ENCODE measurements around the gene PPP4R3A. TPM values are rescaled to one million over a fixed set of nuclear protein-coding genes. Genes with fewer than 3 reads are reported as not detected.

The PPP4R3A gene
- total and polyA plus RNA-seq, 2 of the 4 experiments (the other 2 are of a cell fraction), result 28.2 to 28.9 TPM

DNA sequence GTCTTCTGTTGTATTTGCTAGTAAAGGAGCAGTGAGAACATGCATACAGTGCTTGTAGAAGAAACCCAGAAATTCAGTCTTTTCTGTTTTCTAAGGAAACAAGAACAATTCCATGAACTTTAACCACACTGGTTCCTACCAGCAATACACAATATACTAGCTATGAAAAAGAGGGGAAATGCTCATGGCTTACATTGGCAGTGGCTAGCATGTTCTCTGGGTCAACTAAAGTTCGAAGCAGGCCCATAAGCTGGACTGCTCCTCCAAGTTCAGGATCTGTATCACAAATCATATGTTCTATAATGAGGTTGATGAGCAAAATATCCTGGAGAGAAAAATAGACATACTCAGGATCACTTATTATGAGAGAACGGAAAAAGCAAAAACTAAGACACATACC, 37.1 kb downstream of the PPP4R3A start:
- Histone ChIP-seq H3K9ac (ENCODE audit: low read depth, low read length) (no peak overlapping the region), H2AK5ac (ENCODE audit: low read depth, low read length) (no peak overlapping the region), H3K56ac (ENCODE audit: extremely low read depth, insufficient read depth, low read length) (no peak overlapping the region), H3K18ac (ENCODE audit: low read depth, low read length) (no peak overlapping the region), H4K20me1 (ENCODE audit: insufficient read depth, low read length) (peaks cover 6% of the 10 kb centered on the region; the same call in 1 of the 2 replicates), H3K27ac (ENCODE audit: insufficient read depth, low read length) (no peak overlapping the region), H3K9me1 (ENCODE audit: insufficient read depth, low read length) (peaks cover 3% of the 10 kb centered on the region; the same call in 1 of the 2 replicates), H4K8ac (ENCODE audit: low read depth in 2 of 2, low read length in 2 of 2) (no peak overlapping the region), H3K27me3 (ENCODE audit: control insufficient read depth, insufficient read depth, low read length) (no peaks in the 10 kb centered on the region), H3K14ac (replicated peaks; ENCODE audit: low read depth, low read length) (no peak overlapping the region), H2BK15ac (ENCODE audit: low read depth, low read length) (no peak overlapping the region), H2AK9ac (replicated peaks; ENCODE audit: low read depth, low read length, poor library complexity) (no peak overlapping the region), H2BK120ac (ENCODE audit: low read depth, low read length) (no peak overlapping the region), H4K91ac (ENCODE audit: insufficient read depth, low read depth, low read length) (no peak overlapping the region), H3K4me2 (ENCODE audit: low read depth, low read length) (no peak overlapping the region), H3K4me1 (ENCODE audit: control insufficient read depth, insufficient read depth, low read length) (no peaks in the 10 kb centered on the region), H3K4ac (ENCODE audit: low read depth, low read length) (no peak overlapping the region), H3K9me3 (ENCODE audit: control insufficient read depth, insufficient read depth, low read length) (no peaks in the 10 kb centered on the region), H3K4me3 (ENCODE audit: insufficient read depth, low read depth, low read length) (no peak overlapping the region), H3K23ac (ENCODE audit: low read depth, low read length) (no peak overlapping the region), H3K36me3 (ENCODE audit: control insufficient read depth, insufficient read depth, low read length) (peaks cover 40% of the 10 kb centered on the region), H2BK20ac (ENCODE audit: low read depth, low read length) (no peak overlapping the region), H3K79me1 (ENCODE audit: low read depth in 1 of 2, low read length in 2 of 2) (peaks cover 23 to 24% of the 10 kb centered on the region in 2 experiments), H2BK5ac (ENCODE audit: low read depth, low read length, poor library complexity, severe bottlenecking) (no peak overlapping the region), H2AFZ (replicated peaks; ENCODE audit: low read length, poor library complexity) (no peak overlapping the region), H4K5ac (ENCODE audit: low read depth, low read length) (no peak overlapping the region)
- no TSS peak for BruUV-seq (replicated peaks)
- in situ Hi-C loops (cut with MboI; ENCODE audit: low sequenced_read_pairs) (no loop called here), dilution Hi-C loops (cut with HindIII; ENCODE audit: low sequenced_read_pairs, unreplicated experiment) (no loop called here), intact Hi-C loops (cut with micrococcal nuclease) (loop anchor here (10.0 kb wide), 1 partner anchor 1352 kb away; no protein-coding TSS in a partner anchor)
- ChIA-PET POLR2A (ENCODE audit: unreplicated experiment) (no interaction called here), CTCF (no interaction called here)
- WGBS, 2 experiments (ENCODE audit: extremely low coverage in 2 of 2, insufficient read length in 1 of 2), result no CpG with 5 or more reads among the region's 2 CpGs
- DNase-seq (no peak), ATAC-seq (ENCODE audit: low read depth) (no peak)
- no peak for TF ChIP-seq RFX5 (IDR thresholded peaks at IDR 0.05; ENCODE audit: low read depth, low read length)

Measured in IMR-90 (cell line).